Panc1 (cell line): Measurements from ENCODE around the gene SDHD. TPM values are rescaled to one million over a fixed set of nuclear protein-coding genes. Genes with fewer than 3 reads are reported as not detected.

ENCODE experiments used
- ATAC-seq: fragments of 200-7000 bp; cut with Tn5 transposase; 2 replicates; pipeline ENCODE4 v1.9.1; 2020; ENCODE audit warnings: mild to moderate bottlenecking, moderate library complexity
- BruUV-seq: library from RNA; stranded (reverse); fragments of 400-500 nt; replicated peaks from 2 replicates; lab custom pipeline; 2021; lab: Mats Ljungman, UMichigan
- CTCF ChIA-PET: fragments of 300-600 bp; sonication (Branson Sonifier 250); formaldehyde crosslinking; loops from one replicate; lab custom pipeline; 2022; ENCODE audit warnings: antibody characterized with exemption; lab: Charles Lee
- POLR2A ChIA-PET: fragments of 300-600 bp; sonication (Branson Sonifier 250); formaldehyde crosslinking; loops from one replicate; lab custom pipeline; 2022; ENCODE audit warnings: antibody characterized with exemption; lab: Charles Lee
- DNase-seq: peaks from one replicate; pipeline ENCODE4 v3.0.0-alpha.2; 2010; ENCODE audit warnings: low read depth, low spot score
- H3K27ac ChIP-seq: 2 replicates; pipeline ENCODE4 v1.5.1; 2011; ENCODE audit warnings: mild to moderate bottlenecking, low read length, inconsistent platforms
- H3K27me3 ChIP-seq: fragments of 200-500 bp; sonication (Bioruptor generic); 2 replicates; pipeline ENCODE4 v1.6.0; 2014; ENCODE audit warnings: low read length, inconsistent platforms; ENCODE audit not compliant: control insufficient read depth, insufficient read depth
- H3K36me3 ChIP-seq: fragments of 200-500 bp; sonication (Bioruptor generic); 2 replicates; pipeline ENCODE4 v1.5.1; 2014; ENCODE audit warnings: inconsistent platforms, mild to moderate bottlenecking, low read length, moderate library complexity; ENCODE audit not compliant: control insufficient read depth, insufficient read depth
- H3K4me1 ChIP-seq: 2 replicates; pipeline ENCODE4 v1.5.1; 2011; ENCODE audit warnings: inconsistent platforms, mild to moderate bottlenecking, low read length, moderate library complexity; ENCODE audit not compliant: control insufficient read depth, insufficient read depth
- H3K4me3 ChIP-seq, 2 experiments: 2 replicates each; pipeline ENCODE4 v1.5.1; 2011 to 2012; ENCODE audit warnings: low read depth in 2 of 2, low read length in 2 of 2, mild to moderate bottlenecking in 2 of 2, inconsistent platforms in 1 of 2, moderate library complexity in 1 of 2
- H3K9me3 ChIP-seq: fragments of 200-500 bp; sonication (Bioruptor generic); 2 replicates; pipeline ENCODE4 v1.5.1; 2014; ENCODE audit warnings: low read depth, mild to moderate bottlenecking, inconsistent platforms, low read length, moderate library complexity; ENCODE audit not compliant: control insufficient read depth, insufficient read depth
- CTCF ChIP-seq: fragments of 450-650 bp; IDR thresholded peaks from 2 replicates; pipeline ENCODE4 v1.5.1; 2017; ENCODE audit warnings: mild to moderate bottlenecking
- POLR2AphosphoS5 ChIP-seq: IDR thresholded peaks from 2 replicates; pipeline ENCODE4 v1.6.1; 2012; ENCODE audit warnings: mild to moderate bottlenecking, low read depth, low read length, moderate library complexity
- REST ChIP-seq, 2 experiments: IDR thresholded peaks; 2 replicates each; pipeline ENCODE4 v1.6.1; 2011 to 2012; ENCODE audit warnings: low read depth in 2 of 2, control low read depth in 1 of 2, low read length in 1 of 2, mild to moderate bottlenecking in 1 of 2, moderate library complexity in 1 of 2; ENCODE audit not compliant: insufficient read depth in 1 of 2
- SIN3A ChIP-seq: IDR thresholded peaks from 2 replicates; pipeline ENCODE4 v1.6.1; 2012; ENCODE audit warnings: low read depth, mild to moderate bottlenecking, low read length, moderate library complexity, borderline replicate concordance; ENCODE audit not compliant: insufficient read depth
- TCF7L2 ChIP-seq: IDR thresholded peaks from 2 replicates; pipeline ENCODE4 v1.6.1; 2011; ENCODE audit warnings: mild to moderate bottlenecking, low read depth, low read length, inconsistent platforms
- in situ Hi-C: cut with HindIII; loops from 2 replicates; pipeline ENCODE4 v1.10.0; 2016; ENCODE audit warnings: low sequenced_read_pairs, low pct_unique_long_range_greater_than_20kb
- intact Hi-C: fragments of 100-400 bp; cut with micrococcal nuclease; formaldehyde crosslinking; loops from one replicate; pipeline ENCODE4 v1.10.0; 2022; ENCODE audit not compliant: unreplicated experiment
- total RNA-seq: library from RNA; stranded (reverse); gene quantifications from one replicate; pipeline ENCODE4 v1.2.1, GENCODE V29; 2021; ENCODE audit not compliant: unreplicated experiment

Gene SDHD
- total RNA-seq, 1 experiment from 2014 or later: 166 TPM

- no peaks in the 10 kb centered on the region for H3K4me1 ChIP-seq
- no peak overlapping the region for H3K4me3 ChIP-seq
- BruUV-seq: no TSS peak
- H3K27ac ChIP-seq: no peak overlapping the region
- H3K36me3 ChIP-seq: peaks cover 25% of the 10 kb centered on the region
- no peaks in the 10 kb centered on the region for H3K9me3 ChIP-seq
- ChIA-PET POLR2A (no interaction called here), CTCF (no interaction called here)
- DNase-seq (no peak), ATAC-seq (no peak)
- in situ Hi-C loops: no loop called here
- TF ChIP-seq TCF7L2 (no peak), POLR2AphosphoS5 (no peak), REST (IDR thresholded peaks at IDR 0.05; ENCODE audit: insufficient read depth in 1 of 2, low read depth in 2 of 2, low read length in 1 of 2) (no peak), CTCF (no peak), SIN3A (no peak)
- no peaks in the 10 kb centered on the region for H3K27me3 ChIP-seq
- intact Hi-C loops: no loop called here
Observed at GRCh38 chr11:112051768-112052167, 34.9 kb upstream of the SDHD start.

- BruUV-seq: no TSS peak
- ChIA-PET POLR2A (no interaction called here), CTCF (no interaction called here)
- intact Hi-C loops (no loop called here), in situ Hi-C loops (no loop called here)
- ATAC-seq (no peak), DNase-seq (no peak)
- Histone ChIP-seq H3K9me3 (no peaks in the 10 kb centered on the region), H3K4me3 (no peak overlapping the region), H3K4me1 (no peaks in the 10 kb centered on the region), H3K27ac (no peak overlapping the region), H3K27me3 (no peaks in the 10 kb centered on the region), H3K36me3 (peaks cover 25% of the 10 kb centered on the region)
- no peak for TF ChIP-seq REST (IDR thresholded peaks at IDR 0.05; ENCODE audit: insufficient read depth in 1 of 2, low read depth in 2 of 2, low read length in 1 of 2)
- no peak for TF ChIP-seq TCF7L2
- no peak for TF ChIP-seq POLR2AphosphoS5
- no peak for TF ChIP-seq SIN3A
- TF ChIP-seq CTCF: no peak
Observed at GRCh38 chr11:112057170-112057569, 29.5 kb upstream of the SDHD start.
